HepG2 (cell line): Measurements from ENCODE around the gene CXCL17. TPM values are rescaled to one million over a fixed set of nuclear protein-coding genes. Genes with fewer than 3 reads are reported as not detected.

Experiments
- ATF2 ChIP-seq: sonication (generic); formaldehyde crosslinking; IDR thresholded peaks from 2 replicates; pipeline ENCODE4 v1.4.0; 2020; ENCODE audit warnings: missing genetic modification reagents
- CTCF ChIP-seq: sonication (generic); formaldehyde crosslinking; IDR thresholded peaks from 2 replicates; pipeline ENCODE4 v1.5.0; 2020; ENCODE audit warnings: mild to moderate bottlenecking, missing genetic modification reagents, moderate library complexity
- DMAP1 ChIP-seq: IDR thresholded peaks from 2 replicates; pipeline ENCODE4 v1.6.1; 2016
- KLF13 ChIP-seq: sonication (generic); formaldehyde crosslinking; IDR thresholded peaks from 2 replicates; pipeline ENCODE4 v1.4.0; 2020; ENCODE audit warnings: mild to moderate bottlenecking, missing genetic modification reagents
- RBFOX2 ChIP-seq: fragments of 200-400 bp; formaldehyde crosslinking; IDR thresholded peaks from 2 replicates; pipeline ENCODE4 v1.6.1; 2017; ENCODE audit warnings: low read depth, mild to moderate bottlenecking, low read length
- TEAD2 ChIP-seq: sonication (generic); formaldehyde crosslinking; IDR thresholded peaks from 2 replicates; pipeline ENCODE4 v1.9.0; 2021; ENCODE audit warnings: missing genetic modification reagents
- TRIM22 ChIP-seq: fragments of 450-650 bp; IDR thresholded peaks from 2 replicates; pipeline ENCODE4 v1.6.1; 2017
- USF2 ChIP-seq, 2 experiments: sonication (generic) in 1 of 2; formaldehyde crosslinking in 1 of 2; IDR thresholded peaks; 2 replicates each; pipeline versions ENCODE4 v1.5.1 to v1.6.1; 2011 to 2020; ENCODE audit warnings: borderline replicate concordance in 1 of 2, low read depth in 1 of 2, low read length in 1 of 2, mild to moderate bottlenecking in 1 of 2, missing genetic modification reagents in 1 of 2, moderate library complexity in 1 of 2
- XBP1 ChIP-seq: sonication (generic); formaldehyde crosslinking; IDR thresholded peaks from 2 replicates; pipeline ENCODE4 v1.5.0; 2020; ENCODE audit warnings: missing genetic modification reagents
- ZBTB39 ChIP-seq: sonication (generic); formaldehyde crosslinking; IDR thresholded peaks from 2 replicates; pipeline ENCODE4 v1.5.0; 2020; ENCODE audit warnings: missing genetic modification reagents
- ZFP36 ChIP-seq: fragments of 150-350 bp; IDR thresholded peaks from 2 replicates; pipeline ENCODE4 v1.6.1; 2018; ENCODE audit warnings: borderline replicate concordance, low read length, low read depth; ENCODE audit not compliant: partially characterized antibody
- ZNF207 ChIP-seq: fragments of 450-650 bp; IDR thresholded peaks from 2 replicates; pipeline ENCODE4 v1.6.1; 2016; ENCODE audit warnings: antibody characterized with exemption, borderline replicate concordance
- ZNF574 ChIP-seq: sonication (generic); formaldehyde crosslinking; IDR thresholded peaks from 2 replicates; pipeline ENCODE4 v1.4.0; 2020; ENCODE audit warnings: missing genetic modification reagents
- ZNF703 ChIP-seq: sonication (generic); formaldehyde crosslinking; IDR thresholded peaks from 2 replicates; pipeline ENCODE4 v1.5.1; 2020; ENCODE audit warnings: missing genetic modification reagents, mild to moderate bottlenecking, moderate library complexity, borderline replicate concordance
- ZNF720 ChIP-seq: sonication (generic); formaldehyde crosslinking; IDR thresholded peaks from 2 replicates; pipeline ENCODE4 v1.4.0; 2020; ENCODE audit warnings: missing genetic modification reagents
- ZNF782 ChIP-seq: sonication (generic); formaldehyde crosslinking; IDR thresholded peaks from 2 replicates; pipeline ENCODE4 v1.4.0; 2020; ENCODE audit warnings: missing genetic modification reagents, mild to moderate bottlenecking, borderline replicate concordance
- ZNF790 ChIP-seq: sonication (generic); formaldehyde crosslinking; IDR thresholded peaks from 2 replicates; pipeline ENCODE4 v1.8.0; 2022; ENCODE audit warnings: missing genetic modification reagents, mild to moderate bottlenecking, borderline replicate concordance
- polyA plus RNA-seq, 8 experiments: library from polyadenylated mRNA; depleted of rRNA in 3 of 8; stranded (reverse) in 7 of 8; unstranded in 1 of 8; fragments of >200 nt; fragmentation: Illumina TruSeq in 4 of 8; extraction: Trizol in 4 of 8; gene quantifications; 2 replicates each; pipeline versions ENCODE4 v1.2.1 to v1.2.3, GENCODE V29; 2011 to 2016; ENCODE audit warnings: low read depth in 4 of 8, missing spikeins in 1 of 8, mixed read lengths in 1 of 8; ENCODE audit not compliant: insufficient read depth in 1 of 8
- total RNA-seq, 5 experiments: library from RNA; depleted of rRNA; stranded (reverse); fragments of >200 nt; fragmentation: Illumina TruSeq; extraction: Trizol; gene quantifications; 2 replicates each; pipeline ENCODE4 v1.2.3, GENCODE V29; 2016; ENCODE audit warnings: low read depth in 1 of 5

The CXCL17 gene
- total and polyA plus RNA-seq, 2 of the 13 experiments (the other 11 are each of a cell fraction or from before 2014, with no cell fraction given): 0.12 TPM; not detected in 1

- TF ChIP-seq CTCF (CRISPR knock-in tag) (peak; percentile 82), ATF2 (CRISPR knock-in tag) (0 out of 2 replicates have a peak, but pooled peaks have one; percentile 44), DMAP1 (CRISPR knock-in tag) (no peak; the same call in 1 of the 2 replicates), ZNF720 (CRISPR knock-in tag) (no peak), RBFOX2 (no peak), TRIM22 (no peak), ZNF703 (CRISPR knock-in tag) (no peak), USF2 (IDR thresholded peaks at IDR 0.05; ENCODE audit: low read depth, low read length) (no peak), USF2 (CRISPR knock-in tag; IDR thresholded peaks at IDR 0.05; ENCODE audit: borderline replicate concordance) (no peak), ZNF790 (CRISPR knock-in tag) (no peak), ZNF782 (CRISPR knock-in tag) (no peak), ZNF574 (CRISPR knock-in tag) (peak; percentile 53), ZBTB39 (CRISPR knock-in tag) (no peak), XBP1 (CRISPR knock-in tag) (no peak), TEAD2 (CRISPR knock-in tag) (no peak), KLF13 (CRISPR knock-in tag) (no peak), ZFP36 (no peak), ZNF207 (no peak)
Observed at GRCh38 chr19:42440357-42441048, 2.2 kb downstream of the CXCL17 start (continued).
